Aorta (tissue), 5 donors: Measurements from ENCODE around the gene RIIAD1. TPM values are rescaled to one million over a fixed set of nuclear protein-coding genes. Genes with fewer than 3 reads are reported as not detected.

Experiments
- ATAC-seq: fragments of 200-7000 bp; cut with Tn5 transposase; one replicate; pipeline ENCODE4 v1.9.1; 2022; ENCODE audit warnings: moderate library complexity; ENCODE audit not compliant: low FRiP score
- DNase-seq, 2 donors: peaks; one replicate each; pipeline ENCODE4 v3.0.0-alpha.2; 2020
- H3K27ac ChIP-seq, 2 donors: one replicate each; pipeline ENCODE4 v1.5.1; 2013; ENCODE audit warnings: low read length in 2 of 2, mild to moderate bottlenecking in 2 of 2, moderate library complexity in 2 of 2, control low read depth in 1 of 2, inconsistent platforms in 1 of 2, low read depth in 1 of 2
- H3K27me3 ChIP-seq, 2 donors: one replicate each; pipeline ENCODE4 v1.6.1; 2013; ENCODE audit warnings: control low read depth in 1 of 2, low read length in 1 of 2, mild to moderate bottlenecking in 1 of 2, moderate library complexity in 1 of 2; ENCODE audit not compliant: insufficient read depth in 2 of 2, control insufficient read depth in 1 of 2
- H3K36me3 ChIP-seq, 2 donors: one replicate each; pipeline ENCODE4 v1.6.1; 2013; ENCODE audit warnings: control low read depth in 1 of 2, low read length in 1 of 2, mild to moderate bottlenecking in 1 of 2; ENCODE audit not compliant: insufficient read depth in 2 of 2, control insufficient read depth in 1 of 2
- H3K4me1 ChIP-seq, 2 donors: one replicate each; pipeline ENCODE4 v1.6.1; 2013; ENCODE audit warnings: low read length in 2 of 2, control low read depth in 1 of 2, mild to moderate bottlenecking in 1 of 2, moderate library complexity in 1 of 2; ENCODE audit not compliant: insufficient read depth in 2 of 2, control insufficient read depth in 1 of 2
- H3K4me3 ChIP-seq, 2 donors: one replicate each; pipeline ENCODE4 v1.5.1; 2013; ENCODE audit warnings: low read length in 2 of 2, control low read depth in 1 of 2, mild to moderate bottlenecking in 1 of 2
- H3K9me3 ChIP-seq: one replicate; pipeline ENCODE4 v1.6.1; 2013; ENCODE audit warnings: mild to moderate bottlenecking, low read length; ENCODE audit not compliant: control insufficient read depth
- WGBS, 2 donors: extraction: QIAGEN DNeasy Blood & Tissue Kit; methylation state at CpG; one replicate each; pipeline ENCODE4 v1.1.7; 2013; 5-methylcytosine and 5-hydroxymethylcytosine counted together
- intact Hi-C, 2 donors: fragments of 100-400 bp; cut with DNase I; formaldehyde crosslinking; loops; one replicate each; pipeline versions ENCODE4 v1.14.2 to v1.15.0; 2022
- polyA plus RNA-seq, 2 donors: library from polyadenylated mRNA; stranded (reverse); fragments of 200-250 nt; gene quantifications; one replicate each; pipeline ENCODE4 v1.2.3, GENCODE V29; 2013
- total RNA-seq, 2 donors: library from RNA; stranded (reverse); fragmentation: NEBNext Ultra II Directional; extraction: Animal tissue kit (Norgen Biotek cat#: 25700); gene quantifications; one replicate each; pipeline ENCODE4 v1.2.1, GENCODE V29; 2021
- donor health status: healthy with polysubstance abuse.
- donor health status: Bipolar disorder and iron deficiency.
- donor health status: DM: no; HTN: no; CAD: no.
- donor health status: DM: no; HTN: no; CAD: no.
- donor health status: DM: yes; HTN: yes; CAD: no.

The RIIAD1 gene
- total and polyA plus RNA-seq, 4 donors, result not detected

DNA sequence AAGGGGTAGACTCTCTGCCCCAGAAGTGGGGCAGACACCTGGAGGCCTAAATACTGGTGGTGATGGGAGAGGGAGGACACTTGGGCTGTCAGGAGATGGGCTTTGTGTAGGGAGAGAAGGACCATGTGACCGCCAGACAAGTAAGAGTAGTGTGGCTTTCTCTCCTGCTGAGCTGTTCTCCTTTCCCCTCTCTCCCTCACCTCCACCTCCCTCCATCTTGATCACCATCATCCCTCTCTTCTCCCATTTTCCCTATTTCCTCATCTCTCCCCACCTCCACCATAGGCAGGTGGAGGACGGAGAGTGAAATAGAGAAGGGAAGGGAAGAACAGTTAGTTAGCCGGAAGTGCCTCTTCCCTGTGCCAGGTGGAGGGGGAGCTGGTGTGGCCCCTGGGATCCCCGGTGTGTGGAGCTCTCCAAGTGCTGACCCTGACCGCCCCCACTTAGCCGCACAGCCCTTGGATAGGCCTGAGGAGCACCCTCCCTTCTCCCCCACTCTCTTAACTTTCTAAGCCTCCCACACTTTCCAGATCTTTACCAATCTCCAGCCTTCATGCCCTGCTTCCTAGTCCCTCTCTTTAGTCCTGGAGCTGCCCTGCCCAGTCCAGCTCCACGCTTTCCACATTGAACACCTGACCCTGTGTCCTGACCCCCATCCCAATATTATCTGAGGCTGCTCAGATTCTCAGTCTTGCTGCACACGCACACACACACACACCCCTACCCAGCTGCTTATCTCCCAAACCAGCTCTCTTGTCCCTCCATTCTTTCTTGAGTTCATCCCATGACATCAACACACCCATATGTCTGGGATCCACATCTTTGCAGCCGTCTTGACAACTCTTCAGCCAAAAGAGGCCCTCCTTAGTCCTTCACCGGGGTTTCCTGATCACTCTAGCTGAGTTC lies 6.2 kb upstream of the RIIAD1 start:
- Histone ChIP-seq H3K9me3 (no peaks in the 10 kb centered on the region), H3K27me3 (no peaks in the 10 kb centered on the region), H3K36me3 (no peaks in the 10 kb centered on the region), H3K27ac (no peak overlapping the region), H3K4me3 (no peak overlapping the region), H3K4me1 (no peaks in the 10 kb centered on the region)
- WGBS, 2 donors, result 71 to 77% methylated on average over 10 of the region's 10 CpGs
- DNase-seq, result no peak
- intact Hi-C loops, result no loop called here
- ATAC-seq, result no peak

DNA sequence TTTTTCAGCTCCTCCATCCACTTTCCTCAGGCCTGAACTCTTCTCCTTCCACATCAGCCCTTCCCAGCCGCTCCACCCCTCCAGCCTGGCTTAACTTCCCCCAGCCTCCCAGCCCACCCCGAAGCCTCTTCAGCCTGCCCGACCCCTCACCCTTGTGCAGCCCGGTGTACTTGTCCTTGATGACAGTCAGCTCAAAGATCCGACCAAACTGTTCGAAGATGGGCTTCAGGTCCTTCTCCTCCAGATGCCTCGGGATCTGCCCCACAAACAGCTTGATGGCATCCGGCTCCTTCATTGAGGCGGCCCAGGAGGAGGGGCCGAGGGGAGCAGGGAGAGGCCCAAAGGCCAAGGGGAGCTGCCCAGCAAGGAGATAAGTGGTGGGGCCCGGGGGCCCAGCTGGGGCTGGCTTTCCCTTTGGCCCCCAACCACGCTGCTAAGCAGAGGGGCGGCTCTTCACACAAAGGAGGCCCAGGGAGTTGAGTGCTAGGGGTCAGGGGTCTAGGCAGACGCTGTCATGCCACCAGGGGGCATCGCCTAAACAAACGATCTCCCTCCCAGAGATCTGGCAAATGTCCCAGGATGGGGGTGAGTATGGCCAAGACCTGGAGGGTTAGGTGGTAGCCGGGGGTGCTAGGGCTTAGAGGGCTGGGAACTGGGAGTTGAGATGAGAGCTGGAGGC lies 5.5 kb upstream of the RIIAD1 start:
- intact Hi-C loops, result no loop called here
- H3K4me3 ChIP-seq, result no peak overlapping the region
- ATAC-seq, result no peak
- WGBS, 2 donors, result 43 to 44% methylated on average over 16 to 17 of the region's 17 CpGs
- no peaks in the 10 kb centered on the region for H3K36me3 ChIP-seq
- no peak overlapping the region for H3K27ac ChIP-seq
- no peak for DNase-seq
- H3K27me3 ChIP-seq, result no peaks in the 10 kb centered on the region
- no peaks in the 10 kb centered on the region for H3K9me3 ChIP-seq
- no peaks in the 10 kb centered on the region for H3K4me1 ChIP-seq

DNA sequence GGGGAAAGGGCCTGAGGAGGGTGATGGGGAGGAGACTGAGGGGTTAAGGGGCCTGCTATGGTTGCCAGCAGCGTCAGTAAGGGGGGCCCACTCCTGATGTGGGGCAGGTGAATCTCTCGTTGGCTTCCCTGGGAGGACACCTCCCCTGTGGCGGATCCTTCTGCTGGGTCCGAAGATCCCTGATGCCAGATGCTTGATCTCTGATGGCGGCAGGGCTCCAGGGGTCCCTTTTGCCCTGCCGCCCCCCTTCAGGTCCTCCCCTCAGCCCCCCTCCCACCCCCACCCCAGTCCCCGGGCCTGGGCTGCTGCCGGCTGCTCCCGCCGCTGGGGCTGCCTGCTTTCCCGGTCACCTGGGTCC lies 4.9 kb upstream of the RIIAD1 start:
- H3K4me3 ChIP-seq, result no peak overlapping the region
- no peaks in the 10 kb centered on the region for H3K27me3 ChIP-seq
- H3K27ac ChIP-seq, result no peak overlapping the region
- intact Hi-C loops, result no loop called here
- WGBS, 2 donors, result 5 to 9% methylated on average over 8 to 11 of the region's 11 CpGs
- DNase-seq, result no peak
- no peaks in the 10 kb centered on the region for H3K9me3 ChIP-seq
- H3K36me3 ChIP-seq, result no peaks in the 10 kb centered on the region
- no peaks in the 10 kb centered on the region for H3K4me1 ChIP-seq
- ATAC-seq, result no peak

DNA sequence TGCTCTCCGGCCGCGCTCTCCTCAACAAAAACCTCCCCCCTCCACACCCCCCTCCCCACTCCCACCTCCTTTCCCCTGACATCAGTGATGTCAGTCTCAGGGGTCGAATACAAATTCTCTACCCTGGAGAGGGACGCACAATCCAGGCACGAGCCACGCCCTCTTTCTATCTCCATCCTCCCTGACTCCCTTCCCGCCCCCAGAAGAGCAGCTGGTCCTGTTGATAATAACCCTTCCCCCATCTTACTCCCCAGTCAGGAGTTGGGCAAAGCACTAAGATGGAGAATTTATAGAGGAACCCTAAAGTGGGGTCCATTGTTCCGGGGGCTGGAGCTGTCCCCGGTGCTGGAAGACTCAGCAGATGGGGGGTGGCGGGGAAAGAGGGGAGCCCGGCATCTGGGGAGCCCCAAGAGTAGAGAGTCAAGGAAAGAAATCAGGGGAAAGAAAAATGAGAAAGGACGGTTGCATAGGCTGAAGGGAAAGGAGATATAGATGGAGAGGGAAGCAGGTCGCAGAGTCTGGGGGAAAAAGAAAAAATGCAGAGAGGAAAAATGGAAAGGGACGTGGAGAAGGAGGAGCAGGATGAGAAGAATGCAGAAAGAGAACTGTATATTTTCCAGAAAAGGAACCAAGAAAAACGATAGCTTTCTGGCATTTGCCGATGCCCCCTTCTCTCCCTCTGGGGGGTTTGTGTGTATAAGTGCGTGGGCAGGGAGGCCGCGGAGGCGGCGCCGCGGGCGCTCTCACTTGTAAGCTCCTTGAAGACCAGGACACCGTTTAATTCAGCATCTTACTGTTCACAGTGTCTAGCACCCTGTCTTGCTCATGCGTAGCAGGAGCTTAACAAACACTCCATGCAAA lies 4.3 kb upstream of the RIIAD1 start, which contains the start of gene CELF3:
CELF3 (minus strand) TSS at position 33 of the 861 bp plus-strand sequence. CDS start 783 bp downstream, outside the sequence.
- H3K27me3 ChIP-seq, result no peaks in the 10 kb centered on the region
- H3K4me3 ChIP-seq, result no peak within 1 kb of the TSS
- H3K27ac ChIP-seq, result no peak within 1 kb of the TSS
- DNase-seq, result no peak
- intact Hi-C loops, result no loop called here
- no peaks in the 10 kb centered on the region for H3K4me1 ChIP-seq
- WGBS, 2 donors, result 5 to 10% methylated on average over 24 to 27 of the region's 27 CpGs
- H3K36me3 ChIP-seq, result no peaks in the 10 kb centered on the region
- no peak for ATAC-seq
- no peaks in the 10 kb centered on the region for H3K9me3 ChIP-seq

DNA sequence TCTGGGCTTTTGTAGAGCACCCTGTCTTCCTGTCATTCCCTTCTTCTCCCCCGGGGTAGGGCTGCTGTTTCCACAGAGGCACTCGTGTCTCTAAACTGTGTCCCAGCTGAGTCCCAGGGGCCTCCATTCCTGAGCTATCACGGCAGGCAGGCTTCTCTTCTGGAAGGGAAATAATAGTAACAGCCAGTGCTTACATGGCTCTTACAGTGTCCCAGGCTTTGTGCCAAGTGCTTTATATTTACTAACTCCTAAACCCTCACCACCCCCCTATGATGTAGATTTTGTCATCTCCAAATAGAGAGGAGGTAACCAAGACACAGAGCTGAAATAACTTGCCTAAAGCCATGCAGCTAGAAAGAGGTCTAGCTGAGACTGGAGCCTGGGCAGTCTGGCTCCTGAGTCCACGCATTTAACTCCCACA lies 3.3 kb upstream of the RIIAD1 start:
- Histone ChIP-seq H3K4me3 (no peak overlapping the region), H3K36me3 (no peaks in the 10 kb centered on the region), H3K27me3 (no peaks in the 10 kb centered on the region), H3K4me1 (no peaks in the 10 kb centered on the region), H3K27ac (no peak overlapping the region), H3K9me3 (no peaks in the 10 kb centered on the region)
- intact Hi-C loops, result no loop called here
- no peak for DNase-seq
- 18 to 20% methylated on average over 4 of the region's 4 CpGs for WGBS, 2 donors
- ATAC-seq, result no peak

DNA sequence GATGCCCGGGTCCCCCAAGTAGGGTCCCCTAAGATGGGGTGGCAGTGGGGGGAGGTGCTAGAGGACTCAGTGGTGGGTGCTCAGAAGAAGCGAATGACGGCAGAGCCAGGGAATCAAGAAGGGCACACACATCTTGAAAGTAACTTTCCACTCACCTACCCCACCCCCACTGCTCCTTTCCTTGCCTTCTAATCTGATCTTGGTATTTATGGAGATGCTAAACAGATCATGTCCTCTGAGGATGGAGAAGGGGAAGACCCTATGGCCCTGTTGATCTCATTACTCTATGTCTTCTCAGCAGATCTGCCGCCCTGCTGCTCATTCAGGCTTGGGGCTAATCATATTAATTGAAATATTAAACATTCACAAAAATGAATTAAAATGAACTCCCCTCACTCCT lies 2.7 kb upstream of the RIIAD1 start:
- ATAC-seq (no peak), DNase-seq (no peak)
- no peaks in the 10 kb centered on the region for H3K27me3 ChIP-seq
- no peaks in the 10 kb centered on the region for H3K4me1 ChIP-seq
- WGBS, 2 donors, result 70 to 94% methylated on average over 4 of the region's 4 CpGs
- H3K4me3 ChIP-seq, result no peak overlapping the region
- no peak overlapping the region for H3K27ac ChIP-seq
- H3K36me3 ChIP-seq, result no peaks in the 10 kb centered on the region
- intact Hi-C loops, result no loop called here
- no peaks in the 10 kb centered on the region for H3K9me3 ChIP-seq

DNA sequence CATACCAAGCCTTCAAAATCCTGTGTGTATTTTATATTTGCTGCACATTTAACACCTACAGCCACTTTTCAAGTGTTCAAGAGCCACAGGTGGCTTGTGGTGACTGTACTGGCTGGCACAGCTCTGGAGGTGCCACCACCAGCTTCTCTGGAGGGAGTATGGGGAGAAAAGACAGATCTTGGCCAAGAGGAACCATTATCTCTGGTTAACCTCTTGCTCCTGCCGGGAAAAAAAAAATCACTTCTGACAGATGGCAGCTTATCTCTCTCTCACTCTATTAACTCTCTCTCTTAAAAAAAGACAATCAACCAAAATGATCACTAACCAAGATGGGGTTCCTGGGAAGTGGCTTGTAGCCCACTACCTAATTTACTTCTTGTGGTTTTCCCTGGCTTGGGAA lies 1.2 kb upstream of the RIIAD1 start:
- intact Hi-C loops, result no loop called here
- WGBS, 2 donors, result 50 to 56% methylated on average over 1 of the region's 1 CpG
- H3K36me3 ChIP-seq, result no peaks in the 10 kb centered on the region
- no peak overlapping the region for H3K27ac ChIP-seq
- no peak for ATAC-seq
- DNase-seq, result no peak
- H3K9me3 ChIP-seq, result no peaks in the 10 kb centered on the region
- H3K4me1 ChIP-seq, result no peaks in the 10 kb centered on the region
- H3K4me3 ChIP-seq, result no peak overlapping the region
- no peaks in the 10 kb centered on the region for H3K27me3 ChIP-seq

DNA sequence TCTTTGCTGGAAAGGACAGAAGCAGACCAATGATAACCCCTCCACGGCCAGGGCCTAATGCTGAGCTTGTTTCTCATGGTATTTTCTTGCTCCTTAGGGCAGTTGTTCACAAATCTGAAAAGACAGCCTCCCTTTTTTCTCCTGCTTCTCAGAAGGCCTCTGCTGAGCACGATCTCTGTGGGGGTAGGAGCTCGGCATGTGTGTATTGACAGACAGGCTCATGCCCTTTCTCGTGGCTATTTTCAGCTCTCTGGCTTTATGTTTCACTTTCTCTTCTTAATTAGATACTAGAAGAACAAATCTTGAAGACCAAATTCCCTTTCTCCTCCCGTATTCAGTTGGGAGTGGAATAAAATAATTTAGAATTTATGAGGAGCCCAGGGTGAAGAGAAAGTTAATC lies 768 bp upstream of the RIIAD1 start:
- H3K27me3 ChIP-seq, result no peaks in the 10 kb centered on the region
- peak overlapping the region; percentile 67 to 70 for H3K4me3 ChIP-seq
- 7 to 8% methylated on average over 5 of the region's 5 CpGs for WGBS, 2 donors
- no peaks in the 10 kb centered on the region for H3K4me1 ChIP-seq
- no peaks in the 10 kb centered on the region for H3K9me3 ChIP-seq
- no peaks in the 10 kb centered on the region for H3K36me3 ChIP-seq
- ATAC-seq, result no peak
- peak overlapping the region in 1 of 2 donors; percentile 16 for H3K27ac ChIP-seq
- DNase-seq, result no peak
- intact Hi-C loops, result no loop called here
